Endothelial cell of umbilical vein (primary cell): ENCODE data around the gene ATP6V1E1. TPM values are rescaled to one million over a fixed set of nuclear protein-coding genes. Genes with fewer than 3 reads are reported as not detected.

Experiments
- BruUV-seq: library from RNA; stranded (reverse); fragments of 400-500 nt; replicated peaks from 2 replicates; lab custom pipeline; 2021; lab: Mats Ljungman, UMichigan
- CTCF ChIA-PET: fragments of 300-600, 350-600 bp; sonication (Branson Sonifier 250); formaldehyde crosslinking; loops from one replicate; lab custom pipeline; 2021; ENCODE audit warnings: antibody characterized with exemption, inconsistent platforms; lab: Charles Lee
- POLR2A ChIA-PET: fragments of 300-600, 350-600 bp; sonication (Branson Sonifier 250); formaldehyde crosslinking; loops from one replicate; lab custom pipeline; 2021; ENCODE audit warnings: antibody characterized with exemption, inconsistent platforms; lab: Charles Lee
- DNase-seq: peaks from one replicate; pipeline ENCODE4 v3.0.0-alpha.2; 2011; ENCODE audit warnings: low read depth, low spot score
- FAIRE-seq: peaks from 2 replicates; lab custom pipeline; 2011; peaks lifted over from hg19 to GRCh38; lab: Jason Lieb, UNC
- H2AFZ ChIP-seq: 2 replicates; pipeline ENCODE4 v1.6.0; 2012; ENCODE audit warnings: low read depth, low read length, control low read depth, inconsistent platforms
- H3K27ac ChIP-seq: 2 replicates; pipeline ENCODE4 v1.5.1; 2011; ENCODE audit warnings: low read depth, mild to moderate bottlenecking, control low read depth, low read length, moderate library complexity; ENCODE audit not compliant: insufficient read depth
- H3K27me3 ChIP-seq, 2 experiments: 2 replicates each; pipeline versions ENCODE4 v1.6.0 to v1.6.1; 2011; ENCODE audit warnings: low read length in 2 of 2, mixed read lengths in 1 of 2; ENCODE audit not compliant: control insufficient read depth in 2 of 2, insufficient read depth in 2 of 2
- H3K36me3 ChIP-seq, 2 experiments: 2 replicates in 1 of 2; 3 replicates in 1 of 2; pipeline ENCODE4 v1.5.1; 2011; ENCODE audit warnings: low read length in 2 of 2, mild to moderate bottlenecking in 1 of 2, moderate library complexity in 1 of 2; ENCODE audit not compliant: control insufficient read depth in 2 of 2, insufficient read depth in 2 of 2; ENCODE audit errors: extremely low read depth in 1 of 2
- H3K4me1 ChIP-seq: 3 replicates; pipeline ENCODE4 v1.5.1; 2011; ENCODE audit warnings: mild to moderate bottlenecking, low read length; ENCODE audit not compliant: control insufficient read depth, insufficient read depth; ENCODE audit errors: extremely low read depth
- H3K4me2 ChIP-seq: 2 replicates; pipeline ENCODE4 v1.6.1; 2011; ENCODE audit warnings: low read length, control low read depth, mixed read lengths; ENCODE audit not compliant: insufficient read depth
- H3K4me3 ChIP-seq, 3 experiments: fragments of 200-600 bp in 1 of 3; sonication (generic), shearing (Covaris generic) in 1 of 3; replicated peaks in 1 of 3; 2 replicates each; pipeline ENCODE4 v1.5.1; 2011 to 2016; ENCODE audit warnings: control low read depth in 3 of 3, low read length in 3 of 3, mild to moderate bottlenecking in 2 of 3, inconsistent platforms in 1 of 3, low read depth in 1 of 3, moderate library complexity in 1 of 3; ENCODE audit not compliant: insufficient read depth in 1 of 3
- H3K79me2 ChIP-seq: 2 replicates; pipeline ENCODE4 v1.6.0; 2012; ENCODE audit warnings: low read length, inconsistent platforms; ENCODE audit not compliant: control insufficient read depth, insufficient read depth
- H3K9ac ChIP-seq: replicated peaks from 2 replicates; pipeline ENCODE3; 2011; ENCODE audit warnings: low read length, control low read depth; ENCODE audit not compliant: insufficient read depth; ENCODE audit errors: extremely low read depth
- H3K9me1 ChIP-seq: replicated peaks from 3 replicates; pipeline ENCODE4 v1.6.0; 2011; ENCODE audit warnings: mild to moderate bottlenecking, low read length; ENCODE audit not compliant: control insufficient read depth, insufficient read depth; ENCODE audit errors: extremely low read depth
- H3K9me3 ChIP-seq: replicated peaks from 2 replicates; pipeline ENCODE4 v1.5.1; 2012; ENCODE audit warnings: low read length, inconsistent platforms; ENCODE audit not compliant: control insufficient read depth, insufficient read depth
- H4K20me1 ChIP-seq: replicated peaks from 2 replicates; pipeline ENCODE3; 2011; ENCODE audit warnings: mild to moderate bottlenecking, low read length; ENCODE audit not compliant: control insufficient read depth, insufficient read depth; ENCODE audit errors: extremely low read depth
- CTCF ChIP-seq, 2 donors: IDR thresholded peaks; 1 replicate in 1 of 2; 2 replicates in 1 of 2; pipeline ENCODE4 v1.5.1; 2011; ENCODE audit warnings: low read length in 2 of 2, mild to moderate bottlenecking in 2 of 2, moderate library complexity in 2 of 2, control low read depth in 1 of 2, inconsistent platforms in 1 of 2, low read depth in 1 of 2; ENCODE audit not compliant: insufficient read depth in 1 of 2; ENCODE audit errors: extremely low read depth in 1 of 2
- EZH2 ChIP-seq: IDR thresholded peaks from 2 replicates; pipeline ENCODE4 v1.6.1; 2012; ENCODE audit warnings: borderline replicate concordance, low read depth, mild to moderate bottlenecking, moderate library complexity, low read length, inconsistent platforms; ENCODE audit not compliant: severe bottlenecking
- FOS ChIP-seq: IDR thresholded peaks from 2 replicates; pipeline ENCODE4 v1.6.1; 2011; ENCODE audit warnings: mild to moderate bottlenecking, low read length, moderate library complexity, borderline replicate concordance; ENCODE audit not compliant: insufficient read depth
- GATA2 ChIP-seq: IDR thresholded peaks from 2 replicates; pipeline ENCODE4 v1.7.0; 2011; ENCODE audit warnings: low read depth, mild to moderate bottlenecking, moderate library complexity, mixed read lengths, low read length; ENCODE audit not compliant: insufficient read length, insufficient read depth
- JUN ChIP-seq: IDR thresholded peaks from 2 replicates; pipeline ENCODE4 v1.6.1; 2011; ENCODE audit warnings: borderline replicate concordance, low read depth; ENCODE audit not compliant: insufficient read length, insufficient read depth
- MAX ChIP-seq: IDR thresholded peaks from 2 replicates; pipeline ENCODE4 v1.6.1; 2011; ENCODE audit not compliant: insufficient read depth, insufficient read length
- MYC ChIP-seq: IDR thresholded peaks from one replicate; pipeline ENCODE4 v1.6.1; 2011; ENCODE audit warnings: mild to moderate bottlenecking, low read depth, low read length
- POLR2A ChIP-seq: IDR thresholded peaks from 2 replicates; pipeline ENCODE4 v1.6.1; 2012; ENCODE audit warnings: low read depth, mild to moderate bottlenecking, control low read depth, low read length
- POLR2AphosphoS5 ChIP-seq: IDR thresholded peaks from 2 replicates; pipeline ENCODE4 v1.6.1; 2012; ENCODE audit warnings: low read depth, mild to moderate bottlenecking, control low read depth, low read length, moderate library complexity; ENCODE audit not compliant: insufficient read depth
- dilution Hi-C: fragments of 300-500 bp; cut with MboI; formaldehyde crosslinking; loops from one replicate; pipeline ENCODE4 v1.15.0; 2019; ENCODE audit warnings: low sequenced_read_pairs; ENCODE audit not compliant: extremely low pct_ligation_motif_present
- intact Hi-C: fragments of 100-400 bp; cut with micrococcal nuclease; formaldehyde crosslinking; loops from one replicate; pipeline ENCODE4 v1.10.0; 2022
- polyA plus RNA-seq, 4 experiments: library from polyadenylated mRNA; depleted of rRNA in 3 of 4; stranded (reverse) in 3 of 4; unstranded in 1 of 4; fragments of >200 nt; gene quantifications; 2 replicates each; pipeline versions ENCODE4 v1.2.1 to v1.2.3, GENCODE V29; 2011 to 2012; ENCODE audit warnings: missing spikeins in 1 of 4
- total RNA-seq: library from RNA; stranded (reverse); gene quantifications from 2 replicates; pipeline ENCODE4 v1.2.3, GENCODE V29; 2021

ATP6V1E1 gene
- total and polyA plus RNA-seq, 2 donors (not counting 3 experiments of a cell fraction or from before 2014, with no cell fraction given): 95.2 to 113 TPM

GRCh38 chr22:17607891-17608521 is 20.5 kb downstream of the ATP6V1E1 start:
- no peak for DNase-seq
- Histone ChIP-seq H3K27ac (no peak overlapping the region), H3K9me1 (no peaks in the 10 kb centered on the region), H3K4me2 (no peak overlapping the region), H2AFZ (no peak overlapping the region), H3K36me3 (peaks cover 9 to 25% of the 10 kb centered on the region in 2 experiments), H3K27me3 (no peaks in the 10 kb centered on the region), H3K9ac (no peak overlapping the region), H4K20me1 (peaks cover 2% of the 10 kb centered on the region), H3K4me3 (no peak overlapping the region), H3K4me1 (no peaks in the 10 kb centered on the region), H3K9me3 (no peaks in the 10 kb centered on the region), H3K79me2 (peaks cover 11% of the 10 kb centered on the region)
- dilution Hi-C loops (no loop called here), intact Hi-C loops (loop anchor here (2.0 kb wide), 1 partner anchor 37 kb away; no protein-coding TSS in a partner anchor)
- BruUV-seq: no TSS peak
- no peak for FAIRE-seq
- TF ChIP-seq MYC (no peak), EZH2 (no peak), MAX (no peak), POLR2A (no peak), POLR2AphosphoS5 (no peak), CTCF (IDR thresholded peaks at IDR 0.05; ENCODE audit: extremely low read depth in 1 of 2, insufficient read depth in 1 of 2, low read depth in 1 of 2, low read length in 2 of 2) (no peak), JUN (no peak), FOS (no peak), GATA2 (no peak)
- CTCF ChIA-PET: no interaction called here
- POLR2A ChIA-PET: no interaction called here
